H1 (cell line): Measurements from ENCODE around the gene SCAMP4. TPM values are rescaled to one million over a fixed set of nuclear protein-coding genes. Genes with fewer than 3 reads are reported as not detected.

Experiments used
- CTCF ChIA-PET: fragments of 300-600 bp; sonication (Branson Sonifier 250); formaldehyde crosslinking; loops from one replicate; lab custom pipeline; 2021; ENCODE audit not compliant: partially characterized antibody; lab: Charles Lee
- POLR2A ChIA-PET: fragments of 300-600 bp; sonication (Branson Sonifier 250); formaldehyde crosslinking; loops from one replicate; lab custom pipeline; 2021; ENCODE audit warnings: inconsistent platforms; ENCODE audit not compliant: partially characterized antibody; lab: Charles Lee
- DNase-seq, 2 experiments: peaks; one replicate each; pipeline versions ENCODE4 v3.0.0 to v3.0.0-alpha.2; 2010 to 2022; ENCODE audit warnings: low spot score in 2 of 2, low read depth in 1 of 2, mixed read lengths in 1 of 2
- FAIRE-seq: peaks from 2 replicates; lab custom pipeline; 2011; peaks lifted over from hg19 to GRCh38; lab: Jason Lieb, UNC
- H2AFZ ChIP-seq: 2 replicates; pipeline ENCODE4 v1.8.1; 2012; ENCODE audit warnings: low read length, inconsistent platforms
- H2AK5ac ChIP-seq: 2 replicates; pipeline ENCODE4 v1.6.1; 2013; ENCODE audit warnings: low read depth, low read length
- H2BK120ac ChIP-seq: replicated peaks from 2 replicates; pipeline ENCODE3; 2013; ENCODE audit warnings: low read depth, low read length, inconsistent platforms
- H2BK12ac ChIP-seq: 2 replicates; pipeline ENCODE4 v1.6.1; 2013; ENCODE audit warnings: low read depth, low read length
- H2BK15ac ChIP-seq: 2 replicates; pipeline ENCODE4 v1.6.1; 2013; ENCODE audit warnings: low read length
- H2BK20ac ChIP-seq: 2 replicates; pipeline ENCODE4 v1.6.1; 2013; ENCODE audit warnings: low read length
- H2BK5ac ChIP-seq: 2 replicates; pipeline ENCODE4 v1.6.1; 2013; ENCODE audit warnings: low read depth, low read length
- H3K14ac ChIP-seq: 2 replicates; pipeline ENCODE4 v1.6.1; 2013; ENCODE audit warnings: inconsistent platforms; ENCODE audit not compliant: insufficient read length
- H3K18ac ChIP-seq: 2 replicates; pipeline ENCODE4 v1.6.1; 2013; ENCODE audit warnings: low read length; ENCODE audit errors: extremely low read depth
- H3K23ac ChIP-seq: 2 replicates; pipeline ENCODE4 v1.6.1; 2013; ENCODE audit warnings: inconsistent platforms; ENCODE audit not compliant: insufficient read length
- H3K23me2 ChIP-seq: 2 replicates; pipeline ENCODE4 v1.6.1; 2013; ENCODE audit warnings: low read depth, low read length
- H3K27ac ChIP-seq: 2 replicates; pipeline ENCODE4 v1.6.1; 2011; ENCODE audit warnings: low read depth, low read length, inconsistent platforms
- H3K27me3 ChIP-seq, 4 experiments: replicated peaks in 1 of 4; 1 replicate in 1 of 4; 2 replicates in 3 of 4; pipeline versions ENCODE4 v1.6.1 to v1.8.1; 2011 to 2013; ENCODE audit warnings: low read length in 3 of 4, mild to moderate bottlenecking in 3 of 4, inconsistent platforms in 2 of 4, mixed read lengths in 2 of 4, moderate library complexity in 1 of 4; ENCODE audit not compliant: control insufficient read depth in 3 of 4, insufficient read depth in 3 of 4; ENCODE audit errors: extremely low read depth in 1 of 4
- H3K36me3 ChIP-seq, 4 experiments: 2 replicates each; pipeline versions ENCODE4 v1.6.1 to v1.8.1; 2011 to 2013; ENCODE audit warnings: mild to moderate bottlenecking in 4 of 4, low read length in 3 of 4, moderate library complexity in 2 of 4, control low read depth in 1 of 4, inconsistent platforms in 1 of 4; ENCODE audit not compliant: insufficient read depth in 4 of 4, control insufficient read depth in 2 of 4
- H3K4ac ChIP-seq: replicated peaks from 2 replicates; pipeline ENCODE3; 2013; ENCODE audit warnings: low read length, low read depth, mixed read lengths, inconsistent platforms; ENCODE audit not compliant: insufficient read length
- H3K4me1 ChIP-seq, 4 experiments: replicated peaks in 1 of 4; 1 replicate in 1 of 4; 2 replicates in 3 of 4; pipeline versions ENCODE4 v1.6.1 to v1.8.1; 2011 to 2013; ENCODE audit warnings: low read length in 3 of 4, inconsistent platforms in 2 of 4, mixed read lengths in 1 of 4; ENCODE audit not compliant: insufficient read depth in 4 of 4, control insufficient read depth in 3 of 4
- H3K4me2 ChIP-seq, 2 experiments: 2 replicates each; pipeline versions ENCODE4 v1.6.1 to v1.8.1; 2011 to 2013; ENCODE audit warnings: low read depth in 2 of 2, low read length in 2 of 2, control low read depth in 1 of 2, inconsistent platforms in 1 of 2, mild to moderate bottlenecking in 1 of 2; ENCODE audit not compliant: insufficient read depth in 1 of 2
- H3K4me3 ChIP-seq, 4 experiments: fragments of 200-600, 300-600 bp in 1 of 4; sonication (generic), shearing (Covaris generic), sonication (Bioruptor Twin) in 1 of 4; 2 replicates each; pipeline versions ENCODE4 v1.5.1 to v1.8.1; 2011 to 2016; ENCODE audit warnings: low read length in 4 of 4, low read depth in 3 of 4, control low read depth in 2 of 4, inconsistent platforms in 2 of 4, mild to moderate bottlenecking in 2 of 4, mixed read lengths in 1 of 4, moderate library complexity in 1 of 4; ENCODE audit not compliant: insufficient read depth in 2 of 4; ENCODE audit errors: extremely low read depth in 1 of 4
- H3K56ac ChIP-seq: replicated peaks from 2 replicates; pipeline ENCODE3; 2013; ENCODE audit warnings: low read depth, mild to moderate bottlenecking, mixed read lengths, low read length, inconsistent platforms; ENCODE audit not compliant: insufficient read length
- H3K79me1 ChIP-seq: 2 replicates; pipeline ENCODE4 v1.6.1; 2013; ENCODE audit warnings: low read depth, low read length, control low read depth
- H3K79me2 ChIP-seq, 2 experiments: 2 replicates each; pipeline versions ENCODE4 v1.6.1 to v1.8.1; 2012 to 2013; ENCODE audit warnings: low read length in 2 of 2, mild to moderate bottlenecking in 2 of 2, inconsistent platforms in 1 of 2; ENCODE audit not compliant: insufficient read depth in 2 of 2, control insufficient read depth in 1 of 2
- H3K9ac ChIP-seq, 4 experiments: replicated peaks in 1 of 4; 1 replicate in 1 of 4; 2 replicates in 3 of 4; pipeline versions ENCODE4 v1.6.1 to v1.8.1; 2011 to 2013; ENCODE audit warnings: low read depth in 3 of 4, low read length in 3 of 4, control low read depth in 2 of 4, mild to moderate bottlenecking in 2 of 4, moderate library complexity in 2 of 4, inconsistent platforms in 1 of 4; ENCODE audit errors: extremely low read depth in 1 of 4
- H3K9me3 ChIP-seq, 2 experiments: 2 replicates each; pipeline versions ENCODE4 v1.6.1 to v1.8.1; 2012 to 2013; ENCODE audit warnings: mild to moderate bottlenecking in 2 of 2, moderate library complexity in 2 of 2, control low read depth in 1 of 2, inconsistent platforms in 1 of 2, low read depth in 1 of 2, low read length in 1 of 2, mixed read lengths in 1 of 2; ENCODE audit not compliant: insufficient read depth in 2 of 2
- H4K20me1 ChIP-seq, 2 experiments: replicated peaks in 1 of 2; 2 replicates each; pipeline versions ENCODE3 to v1.8.1; 2011 to 2013; ENCODE audit warnings: inconsistent platforms in 2 of 2, low read length in 2 of 2, mild to moderate bottlenecking in 1 of 2; ENCODE audit not compliant: insufficient read depth in 2 of 2, control insufficient read depth in 1 of 2
- H4K5ac ChIP-seq: 2 replicates; pipeline ENCODE4 v1.6.1; 2013; ENCODE audit warnings: low read length, low read depth, mixed read lengths, inconsistent platforms; ENCODE audit not compliant: insufficient read length
- H4K8ac ChIP-seq: 2 replicates; pipeline ENCODE4 v1.8.0; 2013; ENCODE audit warnings: mild to moderate bottlenecking, moderate library complexity, low read length, inconsistent platforms; ENCODE audit not compliant: insufficient read depth; ENCODE audit errors: extremely low read depth
- H4K91ac ChIP-seq: replicated peaks from 2 replicates; pipeline ENCODE3; 2013; ENCODE audit warnings: low read length, mixed read lengths, inconsistent platforms; ENCODE audit not compliant: insufficient read length
- BCL11A ChIP-seq, 2 experiments: IDR thresholded peaks; one replicate each; pipeline ENCODE4 v1.6.1; 2011; ENCODE audit warnings: low read depth in 2 of 2, low read length in 2 of 2, mild to moderate bottlenecking in 2 of 2
- CBX8 ChIP-seq: fragments of 300-800, 300-1000 bp; sonication (generic); IDR thresholded peaks from 2 replicates; pipeline ENCODE4 v1.7.1; 2016; ENCODE audit warnings: low read depth, low read length, borderline replicate concordance
- CHD1 ChIP-seq: IDR thresholded peaks from 2 replicates; pipeline ENCODE4 v1.6.1; 2012; ENCODE audit warnings: low read depth, low read length, improper control_type of control experiment
- CHD2 ChIP-seq: IDR thresholded peaks from 2 replicates; pipeline ENCODE4 v1.6.1; 2012; ENCODE audit warnings: low read length, improper control_type of control experiment
- EP300 ChIP-seq, 2 experiments: IDR thresholded peaks; 1 replicate in 1 of 2; 2 replicates in 1 of 2; pipeline ENCODE4 v1.6.1; 2011 to 2012; ENCODE audit warnings: low read depth in 2 of 2, low read length in 2 of 2, mild to moderate bottlenecking in 2 of 2, borderline replicate concordance in 1 of 2, inconsistent platforms in 1 of 2, moderate library complexity in 1 of 2
- FOSL1 ChIP-seq: IDR thresholded peaks from 2 replicates; pipeline ENCODE4 v1.6.1; 2011; ENCODE audit warnings: mild to moderate bottlenecking, low read depth, low read length, moderate library complexity; ENCODE audit not compliant: insufficient read depth
- GTF2F1 ChIP-seq: IDR thresholded peaks from 2 replicates; pipeline ENCODE4 v1.6.1; 2012; ENCODE audit warnings: low read depth, low read length, improper control_type of control experiment, borderline replicate concordance
- JUND ChIP-seq: IDR thresholded peaks from 2 replicates; pipeline ENCODE4 v1.6.1; 2011; ENCODE audit warnings: mild to moderate bottlenecking, improper control_type of control experiment, low read length
- SUZ12 ChIP-seq: fragments of 200-600 bp; sonication (generic); IDR thresholded peaks from 2 replicates; pipeline ENCODE4 v1.6.1; 2012; ENCODE audit warnings: mild to moderate bottlenecking, inconsistent platforms, low read length, moderate library complexity, mixed read lengths
- TCF12 ChIP-seq: IDR thresholded peaks from 2 replicates; pipeline ENCODE4 v1.6.1; 2011; ENCODE audit warnings: low read depth, mild to moderate bottlenecking, low read length
- YY1 ChIP-seq: IDR thresholded peaks from 2 replicates; pipeline ENCODE4 v1.6.1; 2011; ENCODE audit warnings: low read depth, mild to moderate bottlenecking, low read length
- WGBS, 2 experiments: shearing (Covaris generic) in 1 of 2; methylation state at CpG; one replicate each; pipeline versions ENCODE4 v1.1.6 to v1.1.7; 2013 to 2015; ENCODE audit warnings: low lambda C conversion rate in 2 of 2, mixed read lengths in 2 of 2, inconsistent platforms in 1 of 2, low coverage in 1 of 2, missing lambda C conversion rate in 1 of 2; ENCODE audit not compliant: insufficient replicate concordance in 2 of 2, insufficient coverage in 1 of 2, insufficient read length in 1 of 2; ENCODE audit errors: extremely low coverage in 1 of 2, missing lambda C conversion rate in 1 of 2; 5-methylcytosine and 5-hydroxymethylcytosine counted together
- polyA plus RNA-seq, 7 experiments: library from polyadenylated mRNA; depleted of rRNA in 3 of 7; stranded (reverse) in 5 of 7; unstranded in 2 of 7; fragments of >200 nt in 5 of 7; fragments of 200-250 nt in 2 of 7; gene quantifications; 1 replicate in 5 of 7; 2 replicates in 1 of 7; 4 replicates in 1 of 7; pipeline versions ENCODE4 v1.2.1 to v1.2.3, GENCODE V29; 2011 to 2013; ENCODE audit warnings: missing spikeins in 2 of 7, mixed read lengths in 2 of 7
- total RNA-seq: library from RNA; stranded (reverse); fragmentation: NEBNext Ultra II Directional; extraction: Animal tissue kit (Norgen Biotek cat#: 25700); gene quantifications from 2 replicates; pipeline ENCODE4 v1.2.1, GENCODE V29; 2021
- TF ChIP-seq, protein P1 (sequence below): IDR thresholded peaks from 2 replicates; pipeline ENCODE4 v1.6.1; 2012; ENCODE audit warnings: low read length, inconsistent platforms
- TF ChIP-seq, protein P2 (sequence below): IDR thresholded peaks from 2 replicates; pipeline ENCODE4 v1.6.1; 2012; ENCODE audit warnings: inconsistent platforms

The SCAMP4 gene
- total and polyA plus RNA-seq, 2 of the 8 experiments (the other 6 are each of a cell fraction or from before 2014, with no cell fraction given) = 17.1 to 61.4 TPM

DNA sequence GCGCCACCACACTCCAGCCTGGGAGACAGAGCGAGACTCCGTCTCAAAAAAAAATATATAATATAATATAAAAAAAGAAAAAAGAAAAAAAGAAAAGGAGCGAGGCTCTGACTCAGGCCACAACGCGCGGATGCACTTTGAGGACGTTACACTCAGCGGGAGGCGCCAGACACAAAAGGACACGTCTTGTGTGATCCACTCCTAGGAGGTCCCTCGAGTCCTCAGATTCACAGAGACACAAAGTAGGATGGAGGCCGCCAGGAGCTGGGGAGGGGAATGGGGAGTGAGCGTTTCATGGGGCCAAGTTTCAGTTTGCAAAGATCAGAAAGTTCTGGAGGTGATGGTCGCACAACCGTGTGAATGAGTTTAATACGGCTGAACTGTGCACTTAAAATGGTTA lies 11.4 kb upstream of the SCAMP4 start:
- POLR2A ChIA-PET = interaction anchor here (0.7 to 1.0 kb wide), 2 partner anchors 12 to 38 kb away, joined by 3 to 4 read pairs; partner anchors contain the start of genes ADAT3 and SCAMP4
- Histone ChIP-seq H2BK20ac (no peak overlapping the region), H3K79me2 (no peaks in the 10 kb centered on the region), H3K14ac (no peak overlapping the region), H3K4me3 (no peak overlapping the region), H2BK15ac (no peak overlapping the region), H2BK120ac (no peak overlapping the region), H3K4me2 (no peak overlapping the region), H3K4ac (no peak overlapping the region), H4K20me1 (no peaks in the 10 kb centered on the region), H2AFZ (no peak overlapping the region), H3K9ac (no peak overlapping the region), H3K79me1 (no peaks in the 10 kb centered on the region), H3K27ac (no peak overlapping the region), H2BK5ac (no peak overlapping the region), H4K91ac (no peak overlapping the region), H3K23ac (no peak overlapping the region), H4K5ac (no peak overlapping the region), H3K36me3 (no peaks in the 10 kb centered on the region), H3K9me3 (no peaks in the 10 kb centered on the region), H3K4me1 (no peaks in the 10 kb centered on the region; a peak in 1 of 7 replicates), H3K23me2 (no peaks in the 10 kb centered on the region), H3K18ac (no peak overlapping the region), H3K56ac (no peak overlapping the region), H4K8ac (no peak overlapping the region), H2BK12ac (no peak overlapping the region), H3K27me3 (no peaks in the 10 kb centered on the region; a peak in 1 of 7 replicates), H2AK5ac (no peak overlapping the region)
- CTCF ChIA-PET = interaction anchor here (0.8 to 2.0 kb wide), 2 partner anchors 18 to 36 kb away, joined by 4 to 9 read pairs; no protein-coding TSS in a partner anchor
- 80% methylated on average over 17 of the region's 17 CpGs; no CpG with 5 or more reads in 1 of the 2 experiments for WGBS, 2 experiments
- no peak for FAIRE-seq
- DNase-seq = no peak
- TF ChIP-seq BCL11A (IDR thresholded peaks at IDR 0.05; ENCODE audit: low read depth in 2 of 2, low read length in 2 of 2) (no peak), TCF12 (no peak), CHD1 (no peak), GTF2F1 (no peak), JUND (no peak), YY1 (no peak), CHD2 (no peak), SUZ12 (no peak), CBX8 (no peak), EP300 (IDR thresholded peaks at IDR 0.05; ENCODE audit: borderline replicate concordance in 1 of 2, low read depth in 2 of 2, low read length in 2 of 2) (no peak), FOSL1 (no peak)
- TF ChIP-seq, protein P1, sequence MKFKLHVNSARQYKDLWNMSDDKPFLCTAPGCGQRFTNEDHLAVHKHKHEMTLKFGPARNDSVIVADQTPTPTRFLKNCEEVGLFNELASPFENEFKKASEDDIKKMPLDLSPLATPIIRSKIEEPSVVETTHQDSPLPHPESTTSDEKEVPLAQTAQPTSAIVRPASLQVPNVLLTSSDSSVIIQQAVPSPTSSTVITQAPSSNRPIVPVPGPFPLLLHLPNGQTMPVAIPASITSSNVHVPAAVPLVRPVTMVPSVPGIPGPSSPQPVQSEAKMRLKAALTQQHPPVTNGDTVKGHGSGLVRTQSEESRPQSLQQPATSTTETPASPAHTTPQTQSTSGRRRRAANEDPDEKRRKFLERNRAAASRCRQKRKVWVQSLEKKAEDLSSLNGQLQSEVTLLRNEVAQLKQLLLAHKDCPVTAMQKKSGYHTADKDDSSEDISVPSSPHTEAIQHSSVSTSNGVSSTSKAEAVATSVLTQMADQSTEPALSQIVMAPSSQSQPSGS = no peak
- TF ChIP-seq, protein P2, sequence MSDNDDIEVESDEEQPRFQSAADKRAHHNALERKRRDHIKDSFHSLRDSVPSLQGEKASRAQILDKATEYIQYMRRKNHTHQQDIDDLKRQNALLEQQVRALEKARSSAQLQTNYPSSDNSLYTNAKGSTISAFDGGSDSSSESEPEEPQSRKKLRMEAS = no peak
